GM12891 (cell line): ENCODE measurements around the gene MUC2.

Experiments
- DNase-seq: peaks from one replicate; pipeline ENCODE4 v3.0.0; 2011; ENCODE audit warnings: low spot score; ENCODE audit not compliant: insufficient read length
- FAIRE-seq: peaks from 2 replicates; lab custom pipeline; 2011; peaks lifted over from hg19 to GRCh38; lab: Jason Lieb, UNC
- PAX5 ChIP-seq: IDR thresholded peaks from 2 replicates; pipeline ENCODE4 v1.6.1; 2011; ENCODE audit warnings: low read length, moderate library complexity, mild to moderate bottlenecking; ENCODE audit not compliant: insufficient read depth, severe bottlenecking
- POLR2A ChIP-seq: IDR thresholded peaks from 2 replicates; pipeline ENCODE4 v1.6.1; 2011; ENCODE audit warnings: low read depth, low read length, control low read depth
- POLR2AphosphoS5 ChIP-seq: IDR thresholded peaks from 2 replicates; pipeline ENCODE4 v1.6.1; 2011; ENCODE audit warnings: low read depth, low read length, control low read depth
- POU2F2 ChIP-seq: IDR thresholded peaks from 2 replicates; pipeline ENCODE4 v1.6.1; 2011; ENCODE audit warnings: low read depth, mild to moderate bottlenecking, control low read depth, low read length, moderate library complexity
- SPI1 ChIP-seq: IDR thresholded peaks from 2 replicates; pipeline ENCODE4 v1.6.1; 2011; ENCODE audit warnings: low read depth, low read length, control low read depth
- TAF1 ChIP-seq: IDR thresholded peaks from 2 replicates; pipeline ENCODE4 v1.6.1; 2011; ENCODE audit warnings: low read depth, low read length, control low read depth

The MUC2 gene

GRCh38 chr11:1072821-1073231, 1.8 kb upstream of the MUC2 start:
- TF ChIP-seq POLR2AphosphoS5 (no peak), PAX5 (no peak), POLR2A (no peak), POU2F2 (no peak), SPI1 (no peak), TAF1 (no peak)
- DNase-seq, result no peak
- FAIRE-seq, result no peak

GRCh38 chr11:1073261-1073724, 1.4 kb upstream of the MUC2 start:
- no peak for FAIRE-seq
- DNase-seq, result no peak
- TF ChIP-seq POLR2AphosphoS5, result no peak
- TF ChIP-seq PAX5, result no peak
- no peak for TF ChIP-seq SPI1
- no peak for TF ChIP-seq POLR2A
- TF ChIP-seq TAF1, result no peak
- no peak for TF ChIP-seq POU2F2

- FAIRE-seq (no peak), DNase-seq (no peak)
- TF ChIP-seq POLR2A (no peak), PAX5 (no peak), SPI1 (no peak), TAF1 (no peak), POLR2AphosphoS5 (no peak), POU2F2 (no peak)
Observed at GRCh38 chr11:1073851-1074243, 827 bp upstream of the MUC2 start.

GRCh38 chr11:1075341-1075911, 752 bp downstream of the MUC2 start:
- DNase-seq (no peak), FAIRE-seq (no peak)
- TF ChIP-seq POU2F2, result no peak
- TF ChIP-seq POLR2AphosphoS5, result no peak
- TF ChIP-seq TAF1, result no peak
- TF ChIP-seq SPI1, result no peak

GRCh38 chr11:1076061-1076665, 1.5 kb downstream of the MUC2 start:
- FAIRE-seq, result no peak
- no peak for TF ChIP-seq POLR2A
- no peak for TF ChIP-seq TAF1
- no peak for TF ChIP-seq POLR2AphosphoS5
- no peak for TF ChIP-seq SPI1
- no peak for TF ChIP-seq POU2F2
- TF ChIP-seq PAX5, result no peak
- DNase-seq, result no peak

GRCh38 chr11:1077033-1077416, 2.4 kb downstream of the MUC2 start:
- no peak for FAIRE-seq
- no peak for TF ChIP-seq POLR2AphosphoS5
- no peak for TF ChIP-seq POU2F2
- no peak for TF ChIP-seq PAX5
- TF ChIP-seq SPI1, result no peak
- TF ChIP-seq POLR2A, result no peak
- TF ChIP-seq TAF1, result no peak
- no peak for DNase-seq

GRCh38 chr11:1077417-1078119, 2.9 kb downstream of the MUC2 start:
- TF ChIP-seq POLR2AphosphoS5 (no peak), TAF1 (no peak), PAX5 (no peak), POU2F2 (no peak), SPI1 (no peak), POLR2A (no peak)
- DNase-seq, result no peak
- no peak for FAIRE-seq

GRCh38 chr11:1078191-1078601, 3.5 kb downstream of the MUC2 start:
- no peak for TF ChIP-seq TAF1
- no peak for TF ChIP-seq PAX5
- no peak for TF ChIP-seq POLR2A
- no peak for FAIRE-seq

GRCh38 chr11:1081601-1082311, 7.1 kb downstream of the MUC2 start:
- DNase-seq (no peak), FAIRE-seq (no peak)
- no peak for TF ChIP-seq PAX5
- no peak for TF ChIP-seq POU2F2
- no peak for TF ChIP-seq POLR2AphosphoS5
- TF ChIP-seq TAF1, result no peak
- no peak for TF ChIP-seq SPI1
- no peak for TF ChIP-seq POLR2A

More at GRCh38 chr11:1078191-1078601, 3.5 kb downstream of the MUC2 start:
- no peak for DNase-seq
